Activated CD4-positive, alpha-beta T cell treated with anti-CD3 and anti-CD28 coated beads, Interleukin-2, amount 10 ng/mL, durations not matched to agents 7 days and 5 days (primary cell): ENCODE results near the gene ERI3. TPM values are rescaled to one million over a fixed set of nuclear protein-coding genes. Genes with fewer than 3 reads are reported as not detected.

Source experiments
- CTCF ChIA-PET: fragments of 350-600 bp; sonication (Branson Sonifier 250); formaldehyde crosslinking; loops from one replicate; lab custom pipeline; 2021; ENCODE audit warnings: antibody characterized with exemption; lab: Charles Lee
- POLR2A ChIA-PET: fragments of 350-600 bp; sonication (Branson Sonifier 250); formaldehyde crosslinking; loops from one replicate; lab custom pipeline; 2021; ENCODE audit warnings: antibody characterized with exemption; lab: Charles Lee
- DNase-seq: peaks from one replicate; pipeline ENCODE4 v3.0.0-alpha.2; 2020
- H3K27ac Mint-ChIP-seq: one replicate; pipeline ENCODE4 v1.8.0; 2021; ENCODE audit warnings: mild to moderate bottlenecking, moderate library complexity, mixed read lengths
- H3K27me3 Mint-ChIP-seq: one replicate; pipeline ENCODE4 v1.8.0; 2021; ENCODE audit warnings: mixed read lengths
- H3K36me3 Mint-ChIP-seq: one replicate; pipeline ENCODE4 v1.8.0; 2021; ENCODE audit warnings: low read depth, mixed read lengths
- H3K4me1 Mint-ChIP-seq: one replicate; pipeline ENCODE4 v1.8.0; 2021; ENCODE audit warnings: mixed read lengths
- H3K4me3 Mint-ChIP-seq: one replicate; pipeline ENCODE4 v1.8.0; 2021; ENCODE audit warnings: mild to moderate bottlenecking, moderate library complexity, mixed read lengths
- H3K9me3 Mint-ChIP-seq: one replicate; pipeline ENCODE4 v1.8.0; 2021; ENCODE audit warnings: mixed read lengths
- total RNA-seq, 2 experiments: library from RNA; stranded (reverse); gene quantifications; one replicate each; pipeline ENCODE4 v1.2.3, GENCODE V29; 2021

Gene ERI3
- 10 to 100 TPM; 27.8 to 29.2 TPM for total RNA-seq

GRCh38 chr1:44354840-44355581 is at the start of gene ERI3:
TSS of gene ERI3 (minus strand) at chr1:44355257. CDS start at chr1:44355026, 231 bp downstream.
- Mint-ChIP-seq H3K4me1 (peaks cover 32% of the 10 kb centered on the region), H3K36me3 (peaks cover 2% of the 10 kb centered on the region), H3K4me3 (peak within 1 kb of the TSS; percentile 94), H3K9me3 (no peaks in the 10 kb centered on the region), H3K27me3 (no peaks in the 10 kb centered on the region), H3K27ac (peak within 1 kb of the TSS; percentile 87)
- CTCF ChIA-PET, result interaction anchor here (0.6 to 1.1 kb wide), 2 partner anchors 40 to 376 kb away, joined by 3 read pairs; no protein-coding TSS in a partner anchor
- peak; percentile 98 for DNase-seq
- POLR2A ChIA-PET, result no interaction called here

GRCh38 chr1:44401256-44402228 is 46.5 kb upstream of the ERI3 start:
- CTCF ChIA-PET, result no interaction called here
- H3K9me3 Mint-ChIP-seq, result no peaks in the 10 kb centered on the region
- no peak overlapping the region for H3K4me3 Mint-ChIP-seq
- POLR2A ChIA-PET, result no interaction called here
- no peak overlapping the region for H3K27ac Mint-ChIP-seq
- peaks cover 14% of the 10 kb centered on the region for H3K4me1 Mint-ChIP-seq
- peaks cover 80% of the 10 kb centered on the region for H3K27me3 Mint-ChIP-seq
- DNase-seq, result no peak
- H3K36me3 Mint-ChIP-seq, result no peaks in the 10 kb centered on the region

- H3K4me1 Mint-ChIP-seq, result no peaks in the 10 kb centered on the region
- no peaks in the 10 kb centered on the region for H3K36me3 Mint-ChIP-seq
- no peaks in the 10 kb centered on the region for H3K9me3 Mint-ChIP-seq
- no peak overlapping the region for H3K27ac Mint-ChIP-seq
- H3K27me3 Mint-ChIP-seq, result peaks cover 12% of the 10 kb centered on the region
- DNase-seq, result no peak
- H3K4me3 Mint-ChIP-seq, result no peak overlapping the region
- ChIA-PET CTCF (no interaction called here), POLR2A (no interaction called here)
Measured at GRCh38 chr1:44390277-44390676, 35.2 kb upstream of the ERI3 start.

- CTCF ChIA-PET, result interaction anchor here (1.3 kb wide), 1 partner anchor 28 kb away, joined by 3 read pairs; no protein-coding TSS in a partner anchor
- Mint-ChIP-seq H3K27ac (no peak overlapping the region), H3K9me3 (no peaks in the 10 kb centered on the region), H3K36me3 (no peaks in the 10 kb centered on the region), H3K4me3 (no peak overlapping the region), H3K27me3 (peaks cover 13% of the 10 kb centered on the region), H3K4me1 (no peaks in the 10 kb centered on the region)
- POLR2A ChIA-PET, result no interaction called here
- DNase-seq, result no peak
Measured at GRCh38 chr1:44389437-44389836, 34.4 kb upstream of the ERI3 start.

- no peak overlapping the region for H3K27ac Mint-ChIP-seq
- no peak overlapping the region for H3K4me3 Mint-ChIP-seq
- no peaks in the 10 kb centered on the region for H3K4me1 Mint-ChIP-seq
- CTCF ChIA-PET, result interaction anchor here (1.3 kb wide), 1 partner anchor 27 kb away, joined by 3 read pairs; no protein-coding TSS in a partner anchor
- POLR2A ChIA-PET, result no interaction called here
- no peak for DNase-seq
- no peaks in the 10 kb centered on the region for H3K36me3 Mint-ChIP-seq
- H3K9me3 Mint-ChIP-seq, result no peaks in the 10 kb centered on the region
- H3K27me3 Mint-ChIP-seq, result peaks cover 16% of the 10 kb centered on the region
Measured at GRCh38 chr1:44388551-44388950, 33.5 kb upstream of the ERI3 start.

- Mint-ChIP-seq H3K4me3 (no peak overlapping the region), H3K27ac (no peak overlapping the region), H3K36me3 (no peaks in the 10 kb centered on the region), H3K27me3 (peaks cover 15% of the 10 kb centered on the region), H3K9me3 (no peaks in the 10 kb centered on the region), H3K4me1 (no peaks in the 10 kb centered on the region)
- POLR2A ChIA-PET, result no interaction called here
- no peak for DNase-seq
- CTCF ChIA-PET, result interaction anchor here (1.1 to 1.9 kb wide), 2 partner anchors 24 to 198 kb away, joined by 3 to 4 read pairs; no protein-coding TSS in a partner anchor
Measured at GRCh38 chr1:44380666-44381177, 25.7 kb upstream of the ERI3 start.

- Mint-ChIP-seq H3K9me3 (no peaks in the 10 kb centered on the region), H3K36me3 (no peaks in the 10 kb centered on the region), H3K4me3 (no peak overlapping the region), H3K4me1 (no peaks in the 10 kb centered on the region), H3K27me3 (peaks cover 4% of the 10 kb centered on the region), H3K27ac (no peak overlapping the region)
- ChIA-PET CTCF (interaction anchor here (0.9 to 3.1 kb wide), 3 partner anchors 14 to 216 kb away, joined by 4 to 13 read pairs (median 4); no protein-coding TSS in a partner anchor), POLR2A (no interaction called here)
- peak; percentile 47 for DNase-seq
Measured at GRCh38 chr1:44377925-44378784, 23.1 kb upstream of the ERI3 start.

- Mint-ChIP-seq H3K36me3 (no peaks in the 10 kb centered on the region), H3K4me3 (no peak overlapping the region), H3K27ac (no peak overlapping the region), H3K4me1 (no peaks in the 10 kb centered on the region), H3K9me3 (no peaks in the 10 kb centered on the region), H3K27me3 (no peaks in the 10 kb centered on the region)
- no peak for DNase-seq
- ChIA-PET CTCF (no interaction called here), POLR2A (no interaction called here)
Measured at GRCh38 chr1:44375547-44375946, 20.5 kb upstream of the ERI3 start.

- Mint-ChIP-seq H3K27me3 (no peaks in the 10 kb centered on the region), H3K27ac (no peak overlapping the region)
- POLR2A ChIA-PET, result no interaction called here
Measured at GRCh38 chr1:44371206-44371605, 16.1 kb upstream of the ERI3 start.

GRCh38 chr1:44368471-44369151 is 13.6 kb upstream of the ERI3 start:
- Mint-ChIP-seq H3K27ac (no peak overlapping the region), H3K4me3 (no peak overlapping the region), H3K9me3 (no peaks in the 10 kb centered on the region), H3K36me3 (no peaks in the 10 kb centered on the region), H3K4me1 (no peaks in the 10 kb centered on the region), H3K27me3 (no peaks in the 10 kb centered on the region)
- ChIA-PET POLR2A (no interaction called here), CTCF (interaction anchor here (0.9 to 1.0 kb wide), 2 partner anchors 11 to 156 kb away, joined by 3 read pairs; no protein-coding TSS in a partner anchor)
- DNase-seq, result no peak

More at GRCh38 chr1:44371206-44371605, 16.1 kb upstream of the ERI3 start:
- Mint-ChIP-seq H3K36me3 (no peaks in the 10 kb centered on the region), H3K4me3 (no peak overlapping the region), H3K4me1 (no peaks in the 10 kb centered on the region), H3K9me3 (no peaks in the 10 kb centered on the region)
- CTCF ChIA-PET, result interaction anchor here (1.8 kb wide), 1 partner anchor 9 kb away, joined by 6 read pairs; no protein-coding TSS in a partner anchor
- no peak for DNase-seq

- CTCF ChIA-PET, result no interaction called here
- H3K36me3 Mint-ChIP-seq, result no peaks in the 10 kb centered on the region
- no peaks in the 10 kb centered on the region for H3K27me3 Mint-ChIP-seq
- POLR2A ChIA-PET, result no interaction called here
- no peak for DNase-seq
- H3K4me3 Mint-ChIP-seq, result no peak overlapping the region
- no peaks in the 10 kb centered on the region for H3K9me3 Mint-ChIP-seq
- no peak overlapping the region for H3K27ac Mint-ChIP-seq
- H3K4me1 Mint-ChIP-seq, result no peaks in the 10 kb centered on the region
Measured at GRCh38 chr1:44367944-44368343, 12.9 kb upstream of the ERI3 start.
